Activated CD4-positive, alpha-beta T cell treated with anti-CD3 and anti-CD28 coated beads, Interleukin-2, amount 10 ng/mL, durations not matched to agents 24 days and 14 days (primary cell): ENCODE results near the gene GCGR. TPM values are rescaled to one million over a fixed set of nuclear protein-coding genes. Genes with fewer than 3 reads are reported as not detected.

ENCODE experiments used
- DNase-seq: peaks from one replicate; pipeline ENCODE4 v3.0.0; 2022
- H3K27ac Mint-ChIP-seq: one replicate; pipeline ENCODE4 v1.8.0; 2022; ENCODE audit warnings: mild to moderate bottlenecking, mixed read lengths
- H3K27me3 Mint-ChIP-seq: one replicate; pipeline ENCODE4 v1.8.0; 2022; ENCODE audit warnings: mixed read lengths
- H3K36me3 Mint-ChIP-seq: one replicate; pipeline ENCODE4 v1.8.0; 2022; ENCODE audit warnings: low read depth, mild to moderate bottlenecking, mixed read lengths
- H3K4me1 Mint-ChIP-seq: one replicate; pipeline ENCODE4 v1.8.0; 2021; ENCODE audit warnings: mixed read lengths
- H3K4me3 Mint-ChIP-seq: one replicate; pipeline ENCODE4 v1.8.0; 2022; ENCODE audit warnings: mild to moderate bottlenecking, moderate library complexity, mixed read lengths
- H3K9me3 Mint-ChIP-seq: one replicate; pipeline ENCODE4 v1.8.0; 2021; ENCODE audit warnings: mixed read lengths
- intact Hi-C: fragments of 100-400 bp; cut with micrococcal nuclease; formaldehyde crosslinking; loops from one replicate; pipeline ENCODE4 v1.15.1; 2023
- total RNA-seq: library from RNA; stranded (reverse); gene quantifications from 2 replicates; pipeline ENCODE4 v1.2.3, GENCODE V29; 2022

The GCGR gene
- total RNA-seq, 1 donor from 2014 or later: not detected

- H3K4me1 Mint-ChIP-seq: no peaks in the 10 kb centered on the region
- intact Hi-C loops: no loop called here
Measured at GRCh38 chr17:81844327-81844851, 40.4 kb downstream of the GCGR start.

GRCh38 chr17:81844887-81845286 is 40.9 kb downstream of the GCGR start:
- H3K27me3 Mint-ChIP-seq: no peaks in the 10 kb centered on the region
- no peaks in the 10 kb centered on the region for H3K4me1 Mint-ChIP-seq
- H3K36me3 Mint-ChIP-seq: peaks cover 32% of the 10 kb centered on the region
- no peaks in the 10 kb centered on the region for H3K9me3 Mint-ChIP-seq
- H3K4me3 Mint-ChIP-seq: no peak overlapping the region
- H3K27ac Mint-ChIP-seq: no peak overlapping the region
- intact Hi-C loops: no loop called here
- no peak for DNase-seq

More at GRCh38 chr17:81844327-81844851, 40.4 kb downstream of the GCGR start:
- no peak overlapping the region for H3K4me3 Mint-ChIP-seq
- no peaks in the 10 kb centered on the region for H3K9me3 Mint-ChIP-seq
- H3K27ac Mint-ChIP-seq: peak overlapping the region; percentile 41
- H3K27me3 Mint-ChIP-seq: no peaks in the 10 kb centered on the region
- peaks cover 32% of the 10 kb centered on the region for H3K36me3 Mint-ChIP-seq
- no peak for DNase-seq

GRCh38 chr17:81845361-81845760 is 41.4 kb downstream of the GCGR start:
- no peaks in the 10 kb centered on the region for H3K4me1 Mint-ChIP-seq
- no peak overlapping the region for H3K4me3 Mint-ChIP-seq
- intact Hi-C loops: no loop called here
- H3K9me3 Mint-ChIP-seq: no peaks in the 10 kb centered on the region
- no peak for DNase-seq
- H3K27ac Mint-ChIP-seq: no peak overlapping the region
- H3K36me3 Mint-ChIP-seq: peaks cover 32% of the 10 kb centered on the region
- no peaks in the 10 kb centered on the region for H3K27me3 Mint-ChIP-seq

GRCh38 chr17:81845881-81846742 is 42.2 kb downstream of the GCGR start:
- H3K27me3 Mint-ChIP-seq: no peaks in the 10 kb centered on the region
- H3K36me3 Mint-ChIP-seq: peaks cover 37% of the 10 kb centered on the region
- no peak overlapping the region for H3K4me3 Mint-ChIP-seq
- H3K4me1 Mint-ChIP-seq: no peaks in the 10 kb centered on the region
- no peak for DNase-seq
- intact Hi-C loops: no loop called here
- H3K9me3 Mint-ChIP-seq: no peaks in the 10 kb centered on the region
- no peak overlapping the region for H3K27ac Mint-ChIP-seq

GRCh38 chr17:81846743-81847689 is 43.1 kb downstream of the GCGR start:
- H3K27ac Mint-ChIP-seq: no peak overlapping the region
- H3K36me3 Mint-ChIP-seq: peaks cover 45% of the 10 kb centered on the region
- H3K27me3 Mint-ChIP-seq: no peaks in the 10 kb centered on the region
- DNase-seq: no peak
- no peak overlapping the region for H3K4me3 Mint-ChIP-seq
- intact Hi-C loops: no loop called here
- H3K4me1 Mint-ChIP-seq: peaks cover 2% of the 10 kb centered on the region
- H3K9me3 Mint-ChIP-seq: no peaks in the 10 kb centered on the region

GRCh38 chr17:81849457-81849856 is 45.5 kb downstream of the GCGR start:
- Mint-ChIP-seq H3K27me3 (no peaks in the 10 kb centered on the region), H3K4me3 (no peak overlapping the region), H3K36me3 (peaks cover 55% of the 10 kb centered on the region), H3K27ac (no peak overlapping the region), H3K9me3 (no peaks in the 10 kb centered on the region), H3K4me1 (peaks cover 5% of the 10 kb centered on the region)
- no peak for DNase-seq
- intact Hi-C loops: no loop called here

- H3K36me3 Mint-ChIP-seq: peaks cover 54% of the 10 kb centered on the region
Measured at GRCh38 chr17:81851423-81851822, 47.5 kb downstream of the GCGR start.

GRCh38 chr17:81852237-81852636 is 48.3 kb downstream of the GCGR start:
- no peak overlapping the region for H3K4me3 Mint-ChIP-seq

More at GRCh38 chr17:81851423-81851822, 47.5 kb downstream of the GCGR start:
- Mint-ChIP-seq H3K9me3 (no peaks in the 10 kb centered on the region), H3K4me3 (no peak overlapping the region), H3K4me1 (peaks cover 9% of the 10 kb centered on the region), H3K27me3 (no peaks in the 10 kb centered on the region), H3K27ac (no peak overlapping the region)
- intact Hi-C loops: no loop called here
- DNase-seq: no peak

GRCh38 chr17:81854974-81855774 is 51.2 kb downstream of the GCGR start:
- Mint-ChIP-seq H3K4me3 (no peak overlapping the region), H3K27ac (no peak overlapping the region), H3K4me1 (peaks cover 29% of the 10 kb centered on the region), H3K9me3 (no peaks in the 10 kb centered on the region), H3K27me3 (no peaks in the 10 kb centered on the region), H3K36me3 (peaks cover 71% of the 10 kb centered on the region)
- DNase-seq: peak; percentile 63
- intact Hi-C loops: no loop called here

More at GRCh38 chr17:81852237-81852636, 48.3 kb downstream of the GCGR start:
- Mint-ChIP-seq H3K27ac (no peak overlapping the region), H3K36me3 (peaks cover 54% of the 10 kb centered on the region), H3K27me3 (no peaks in the 10 kb centered on the region), H3K4me1 (peaks cover 9% of the 10 kb centered on the region), H3K9me3 (no peaks in the 10 kb centered on the region)
- no peak for DNase-seq
- intact Hi-C loops: no loop called here

- peaks cover 36% of the 10 kb centered on the region for H3K4me1 Mint-ChIP-seq
- no peaks in the 10 kb centered on the region for H3K27me3 Mint-ChIP-seq
- intact Hi-C loops: no loop called here
- peak overlapping the region; percentile 56 for H3K27ac Mint-ChIP-seq
- no peak for DNase-seq
- H3K4me3 Mint-ChIP-seq: peak overlapping the region; percentile 92
- no peaks in the 10 kb centered on the region for H3K9me3 Mint-ChIP-seq
- H3K36me3 Mint-ChIP-seq: peaks cover 60% of the 10 kb centered on the region
Measured at GRCh38 chr17:81858170-81858966, 54.4 kb downstream of the GCGR start.

- intact Hi-C loops: no loop called here
- peak overlapping the region; percentile 92 for H3K4me3 Mint-ChIP-seq
- peaks cover 59% of the 10 kb centered on the region for H3K36me3 Mint-ChIP-seq
- peak; percentile 59 for DNase-seq
- H3K9me3 Mint-ChIP-seq: no peaks in the 10 kb centered on the region
- peaks cover 43% of the 10 kb centered on the region for H3K4me1 Mint-ChIP-seq
- H3K27ac Mint-ChIP-seq: peak overlapping the region; percentile 88
- H3K27me3 Mint-ChIP-seq: no peaks in the 10 kb centered on the region
Measured at GRCh38 chr17:81858967-81859905, 55.3 kb downstream of the GCGR start.
